CD4-positive, alpha-beta T cell treated with Interleukin-17A for 1 hour (primary cell): ENCODE measurements around the gene AP2B1.
"Not testable (repeated sequence)": the region's sequence is repeated elsewhere in the genome, so short reads cannot be mapped to it uniquely, and the experiment has no call there.

Experiments used
- DNase-seq: peaks from one replicate; pipeline ENCODE4 v3.0.0-alpha.2; 2020

The AP2B1 gene

DNA sequence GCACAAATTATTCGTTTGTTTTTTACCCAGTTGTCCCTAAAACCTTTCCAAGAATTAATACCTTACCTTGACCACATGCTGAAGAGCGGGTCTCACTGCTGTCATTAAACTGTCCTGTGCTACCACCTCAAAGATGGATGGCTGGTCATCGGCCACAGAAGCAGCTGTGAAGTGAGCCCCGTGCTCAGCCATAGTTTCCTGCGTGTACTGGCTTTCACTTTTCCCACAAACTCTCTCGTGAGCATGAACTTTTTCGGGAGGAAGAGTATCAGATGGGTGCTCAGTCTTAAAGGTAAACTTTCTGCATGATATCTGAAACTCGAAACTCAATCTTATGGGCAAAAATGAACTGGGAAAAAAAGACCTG is 9.3 kb upstream of the AP2B1 start:
- DNase-seq: no peak

DNA sequence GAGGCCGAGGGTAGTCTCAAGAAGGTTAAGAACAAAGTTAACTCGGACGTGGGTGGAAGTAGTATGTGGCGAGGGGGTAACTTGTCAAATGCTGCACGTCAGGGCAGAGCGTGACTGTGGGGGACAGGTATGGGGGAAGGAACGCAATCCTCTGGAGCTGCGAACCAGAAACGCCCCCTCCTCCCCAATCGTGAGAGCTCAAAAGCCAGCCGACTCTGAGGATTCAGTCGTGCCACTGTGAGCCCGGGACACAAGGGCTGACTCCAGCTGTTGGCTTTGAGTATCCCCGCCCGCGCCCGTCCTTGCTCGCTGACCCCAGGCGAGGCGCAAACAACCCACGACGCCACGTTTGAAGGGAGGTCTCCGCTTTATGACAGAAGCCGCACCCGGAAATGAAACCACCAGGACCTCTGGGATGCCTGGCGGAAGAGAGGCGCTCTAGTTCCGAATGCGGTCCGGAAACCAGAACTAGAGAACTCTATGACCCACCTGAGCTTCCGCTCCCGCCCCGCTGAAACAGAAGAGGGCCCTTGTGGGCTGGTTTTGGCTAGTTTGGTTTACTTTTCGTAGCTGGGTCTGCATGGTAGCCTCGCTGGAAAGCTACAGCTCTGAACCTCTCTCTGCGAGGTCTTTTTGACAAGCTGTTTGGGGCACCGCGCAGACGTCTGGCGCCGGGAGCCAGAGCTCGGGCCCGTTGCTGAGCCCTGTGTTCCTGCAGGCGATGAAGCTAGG is 8.8 kb upstream of the AP2B1 start, which contains the start of gene PEX12:
TSS of gene PEX12 (minus strand) at position 375 of the 732 bp plus-strand sequence. CDS start 550 bp downstream, outside the sequence.
- peak; percentile 93 for DNase-seq

DNA sequence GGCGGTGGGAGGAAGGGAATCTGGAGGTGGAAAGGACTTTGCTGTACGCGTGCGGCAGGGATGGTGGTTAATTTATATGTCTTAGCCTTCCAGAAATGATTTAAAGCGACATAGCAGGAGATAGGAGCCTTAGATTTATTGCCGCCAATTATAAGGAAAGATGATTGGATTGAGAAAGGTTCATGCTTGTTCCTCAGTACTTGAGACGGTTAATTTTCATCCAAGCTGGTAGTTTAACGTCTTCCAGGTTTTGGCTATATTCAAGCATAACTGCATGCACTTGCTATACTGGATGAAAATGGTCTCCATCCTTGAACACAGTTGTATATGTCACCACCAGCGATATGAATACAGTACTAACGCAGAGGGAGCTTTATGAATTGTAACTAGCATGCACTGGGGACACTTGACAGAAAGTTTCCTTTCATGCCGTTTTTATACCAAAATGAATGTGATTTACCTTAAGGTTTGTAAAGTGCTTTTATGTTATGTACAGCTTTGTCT is 8.1 kb upstream of the AP2B1 start:
- no peak for DNase-seq

DNA sequence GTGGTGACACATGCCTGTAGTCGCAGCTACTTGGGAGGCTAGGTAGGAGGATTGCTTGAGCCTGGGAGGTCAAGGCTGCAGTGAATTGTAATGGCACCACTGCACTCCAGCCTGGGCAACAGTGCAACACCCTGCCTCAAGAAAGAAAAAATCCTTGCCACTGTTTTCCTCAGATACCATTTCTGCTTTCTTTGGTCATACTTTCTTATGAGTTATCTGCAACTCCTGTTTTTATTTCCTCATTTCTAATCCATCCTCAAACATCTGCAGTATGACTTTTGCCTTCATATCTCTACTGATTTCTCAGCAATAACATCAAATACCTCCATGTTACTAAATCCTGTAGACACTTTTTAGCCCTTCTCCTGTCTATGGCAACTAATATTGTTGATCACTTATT is 3.1 kb upstream of the AP2B1 start:
- no peak for DNase-seq

DNA sequence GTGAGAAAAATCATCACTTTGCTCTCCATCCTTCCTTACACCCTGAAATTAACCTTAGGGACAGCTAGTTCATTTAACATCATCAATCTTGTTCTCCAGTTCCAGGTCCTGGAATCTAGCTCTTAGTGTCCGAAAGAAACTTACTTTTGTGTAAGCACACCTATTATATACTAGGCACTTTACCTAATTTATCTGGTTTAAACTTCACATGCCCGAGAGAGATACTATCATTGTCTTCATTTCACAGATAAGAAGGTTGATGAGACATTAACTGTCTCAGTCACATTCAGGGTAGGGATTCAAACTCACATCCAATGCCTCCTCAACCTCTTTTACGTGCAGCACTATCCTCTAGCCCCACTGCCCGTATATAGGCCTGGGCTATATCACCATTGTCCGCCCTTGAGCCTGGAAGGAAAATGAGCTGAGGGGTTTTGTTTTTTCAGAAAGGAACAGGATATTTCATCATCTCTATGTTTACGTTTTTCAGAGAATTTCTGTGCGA is 501 bp upstream of the AP2B1 start:
- no peak for DNase-seq

DNA sequence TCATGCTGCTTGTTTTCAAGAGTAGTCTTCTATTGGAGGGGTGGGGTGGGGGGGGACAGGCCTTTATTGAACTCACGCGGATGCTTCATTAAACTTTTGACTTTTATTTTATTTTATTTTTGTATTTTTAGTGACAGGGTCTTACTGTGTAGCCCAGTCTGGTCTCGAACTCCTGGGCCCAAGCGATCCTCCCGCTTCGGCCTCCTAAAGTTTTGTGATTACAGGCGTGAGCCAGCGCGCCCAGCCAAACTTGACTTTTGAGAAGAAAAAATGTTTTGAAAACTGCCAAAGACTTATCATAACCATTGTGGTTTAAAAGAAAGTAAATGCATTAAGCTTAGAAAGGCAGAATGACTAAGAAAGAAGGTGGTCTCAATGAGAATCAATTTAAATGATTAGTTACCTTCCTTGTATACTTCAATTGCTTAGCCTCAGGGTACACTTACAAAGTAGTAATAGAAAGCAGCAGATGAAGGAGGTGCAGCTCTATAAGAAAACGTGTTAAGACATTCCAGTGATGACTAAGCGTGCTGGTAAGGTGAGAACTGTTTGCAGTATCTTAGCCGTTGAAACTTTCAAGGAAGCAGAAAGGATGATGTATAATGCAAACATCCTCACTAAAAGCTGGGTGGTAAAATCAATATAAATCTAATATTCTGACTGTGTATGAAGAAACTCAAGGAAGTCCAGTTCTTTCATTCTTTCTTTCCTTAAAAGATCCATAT is 1.2 kb downstream of the AP2B1 start:
- peak; percentile 38 for DNase-seq

DNA sequence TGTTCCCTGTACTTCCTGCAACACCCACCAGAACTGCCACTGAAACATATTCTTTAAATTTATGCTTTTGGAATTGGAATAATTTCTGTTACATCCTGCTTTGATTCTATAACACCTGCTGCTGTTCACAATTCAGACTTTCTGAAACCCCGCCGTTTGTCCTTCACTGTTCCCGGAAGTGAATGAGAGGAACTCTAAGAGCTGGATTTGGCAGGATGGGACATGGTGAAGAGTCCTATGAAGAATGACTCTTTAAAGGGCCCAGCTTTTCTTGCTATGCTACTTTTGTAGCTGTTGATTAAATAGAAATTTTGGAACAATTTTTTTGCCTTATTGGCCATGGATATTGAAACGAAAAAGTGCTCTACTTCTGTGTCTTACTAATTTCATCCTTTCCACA is 8.9 kb downstream of the AP2B1 start:
- no peak for DNase-seq

DNA sequence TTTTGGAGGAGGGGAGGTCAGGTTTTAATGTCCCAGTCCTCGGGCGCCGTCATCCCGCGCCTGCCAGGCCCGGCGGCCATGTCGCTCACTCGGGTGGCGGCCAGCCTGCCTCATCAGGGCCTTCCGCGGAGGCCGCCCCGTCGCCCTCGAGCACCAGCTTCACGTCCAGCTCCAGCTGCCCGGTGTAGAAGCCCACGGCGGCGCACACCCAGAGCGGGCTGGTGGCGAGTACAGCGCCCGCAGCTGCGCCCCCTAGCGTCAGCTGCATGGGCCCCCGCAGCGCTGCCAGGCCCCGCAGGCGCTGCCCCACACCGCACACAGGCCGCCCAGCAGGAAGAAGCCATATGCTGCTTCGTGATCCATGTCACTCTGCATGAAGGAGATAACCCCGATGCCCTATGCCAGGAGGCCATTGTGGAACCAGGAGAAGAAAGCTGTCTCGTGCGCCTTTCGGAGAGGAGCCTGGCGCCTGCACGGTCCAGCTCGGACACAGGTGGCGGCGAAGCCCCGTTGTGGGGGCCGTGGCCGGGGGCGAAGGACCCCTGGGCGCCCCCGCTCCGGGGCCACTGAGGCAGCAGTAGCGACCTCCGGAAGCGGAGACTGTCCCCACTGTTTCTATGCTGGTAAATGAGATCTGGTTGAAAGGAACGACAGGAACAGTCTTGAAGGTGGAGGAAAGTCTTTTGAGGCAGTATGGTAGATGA is 9.6 kb downstream of the AP2B1 start:
- no peak for DNase-seq

DNA sequence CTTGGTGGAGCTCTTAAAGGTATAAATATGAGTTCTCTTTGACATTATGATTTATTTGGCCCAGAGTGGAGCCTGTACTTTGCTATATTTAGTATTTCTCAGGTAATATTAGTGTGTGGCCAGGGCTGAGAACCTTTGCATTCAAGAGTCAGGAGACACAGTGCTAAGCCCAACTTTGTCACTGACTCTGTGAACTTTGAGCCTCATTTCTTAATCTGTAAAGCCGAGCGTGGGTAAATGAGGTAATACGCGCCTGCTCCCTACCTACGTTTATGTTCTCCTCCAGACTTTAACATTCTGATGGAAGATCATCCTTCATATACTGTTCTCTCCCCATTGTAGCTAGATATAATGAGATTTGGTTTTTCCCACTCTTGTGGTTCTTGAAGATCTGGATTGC is 10.5 kb downstream of the AP2B1 start:
- no peak for DNase-seq

DNA sequence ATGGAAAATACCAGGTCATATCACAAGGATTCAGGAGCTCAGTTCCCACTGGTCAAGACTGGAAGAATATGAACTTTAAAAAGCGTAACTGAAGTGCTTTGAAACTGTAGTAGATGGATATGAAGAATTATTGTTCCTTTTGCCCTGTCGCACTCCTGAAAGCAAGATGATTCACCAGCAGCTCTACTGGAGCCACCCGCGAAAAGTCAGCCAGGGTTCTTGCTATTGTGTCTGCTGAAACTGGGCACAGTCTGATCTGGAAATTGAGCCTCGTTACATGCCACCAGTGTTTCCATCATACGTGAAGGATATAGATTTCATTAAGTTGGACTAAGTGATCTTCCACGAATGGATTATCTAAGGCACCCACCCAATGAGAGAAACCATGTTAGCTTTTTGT is 16.6 kb downstream of the AP2B1 start:
- no peak for DNase-seq

DNA sequence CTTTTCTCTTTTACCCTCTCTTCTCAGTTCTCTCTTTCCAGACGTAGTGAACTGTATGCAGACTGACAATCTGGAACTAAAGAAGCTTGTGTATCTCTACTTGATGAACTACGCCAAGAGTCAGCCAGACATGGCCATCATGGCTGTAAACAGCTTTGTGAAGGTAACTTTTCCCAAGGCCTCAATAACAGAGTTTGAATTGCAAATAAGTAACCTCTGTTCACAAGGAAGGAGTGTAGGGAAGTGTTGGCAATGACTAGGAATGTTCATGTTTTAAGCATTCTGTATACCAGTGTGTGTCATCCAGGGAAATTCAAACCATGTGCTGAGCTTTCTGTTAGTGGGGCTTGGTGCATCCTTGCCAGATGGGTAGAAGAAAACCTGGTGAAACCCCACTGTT is 18.6 kb downstream of the AP2B1 start:
- DNase-seq: no peak

DNA sequence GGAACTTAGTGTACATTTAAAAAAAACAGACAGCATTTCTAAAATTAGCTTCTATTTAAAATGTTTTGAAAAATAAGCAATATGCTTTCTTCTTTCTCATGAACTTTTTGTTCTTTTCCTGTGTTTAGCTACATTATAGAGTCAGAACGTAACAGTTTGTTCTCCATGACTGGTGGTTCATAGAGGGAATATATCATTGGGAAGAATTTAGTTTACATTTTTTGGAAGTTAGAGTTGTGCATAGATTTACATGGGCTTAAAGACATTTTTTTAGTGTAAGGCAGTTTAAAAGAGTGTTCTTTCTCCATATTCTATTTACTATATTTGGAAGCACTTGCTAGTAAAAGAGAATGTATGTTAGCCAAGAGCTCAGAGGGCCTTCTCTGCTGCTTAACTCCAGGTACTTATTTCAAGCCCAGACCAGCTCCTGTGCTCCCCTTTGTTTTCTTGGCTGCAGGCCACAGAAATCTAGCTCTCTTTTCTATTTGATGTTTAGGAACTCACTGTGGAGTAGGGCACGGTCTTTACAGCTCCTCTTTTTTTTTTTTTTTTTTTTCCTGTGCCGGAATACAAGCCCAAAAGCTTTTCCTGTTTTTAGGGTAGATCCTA is 20.2 kb downstream of the AP2B1 start:
- no peak for DNase-seq

DNA sequence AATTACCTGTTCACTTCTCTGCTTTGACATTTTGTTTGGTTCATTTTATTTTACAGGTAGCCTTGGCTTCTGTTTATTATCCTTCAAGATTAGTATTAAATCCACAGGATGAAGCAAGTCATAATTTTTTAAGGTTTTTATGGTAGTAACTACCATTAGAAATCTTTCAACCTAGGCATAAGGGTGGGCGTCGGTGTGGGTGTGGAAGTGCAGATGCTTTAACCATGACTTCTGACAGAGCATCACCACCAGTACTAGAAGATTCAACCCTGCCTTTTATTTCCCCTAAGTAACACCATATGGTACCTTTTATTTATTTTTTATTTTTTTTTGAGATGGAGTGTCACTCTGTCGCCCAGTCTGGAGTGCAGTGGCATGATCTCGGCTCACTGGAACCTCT is 22.7 kb downstream of the AP2B1 start:
- no peak for DNase-seq

DNA sequence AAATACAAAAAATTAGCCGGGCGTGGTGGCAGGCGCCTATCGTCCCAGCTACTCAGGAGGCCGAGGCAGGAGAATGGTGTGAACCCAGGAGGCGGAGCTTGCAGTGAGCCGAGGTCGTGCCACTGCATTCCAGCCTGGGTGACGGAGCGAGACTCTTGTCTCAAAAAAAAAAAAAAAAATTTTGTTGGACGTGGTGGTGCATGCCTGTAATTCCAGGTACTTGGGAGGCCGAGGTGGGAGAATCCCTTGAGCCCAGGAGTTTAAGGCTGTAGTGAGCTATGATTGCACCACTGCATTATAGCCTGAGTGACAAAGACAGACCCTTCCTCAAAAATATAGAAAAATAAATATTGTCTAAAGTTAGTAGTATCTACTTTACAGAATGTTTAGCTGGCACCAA is 23.6 kb downstream of the AP2B1 start:
- not testable (repeated sequence) for DNase-seq

DNA sequence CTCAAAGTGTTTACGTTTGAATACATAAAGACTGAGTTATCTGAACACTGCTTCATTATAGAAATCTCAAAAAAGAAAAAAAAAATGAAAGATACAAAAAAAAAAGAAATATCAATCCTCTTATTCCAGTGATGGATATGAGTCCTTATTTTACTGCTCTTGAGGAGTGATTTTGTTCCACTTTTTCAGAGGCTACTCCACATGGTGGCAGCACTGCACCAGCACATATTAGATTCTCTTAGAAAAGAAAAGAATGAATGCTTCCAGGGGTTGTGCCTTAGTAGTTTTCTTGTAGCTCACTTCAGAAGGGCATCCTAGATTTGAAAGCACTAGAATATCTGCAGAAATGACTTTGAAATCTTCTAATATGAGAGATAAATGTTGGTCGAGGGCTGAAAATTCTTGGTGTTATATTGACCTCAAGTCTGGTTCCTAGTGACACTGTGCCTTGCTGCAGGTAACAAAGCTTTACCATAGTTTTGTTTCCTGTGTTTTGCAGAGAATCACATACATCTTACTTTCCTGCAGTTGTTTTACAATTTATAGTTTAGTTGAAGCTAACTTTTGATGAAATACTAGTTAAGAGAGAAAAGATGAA is 25.9 kb downstream of the AP2B1 start:
- peak; percentile 47 for DNase-seq

DNA sequence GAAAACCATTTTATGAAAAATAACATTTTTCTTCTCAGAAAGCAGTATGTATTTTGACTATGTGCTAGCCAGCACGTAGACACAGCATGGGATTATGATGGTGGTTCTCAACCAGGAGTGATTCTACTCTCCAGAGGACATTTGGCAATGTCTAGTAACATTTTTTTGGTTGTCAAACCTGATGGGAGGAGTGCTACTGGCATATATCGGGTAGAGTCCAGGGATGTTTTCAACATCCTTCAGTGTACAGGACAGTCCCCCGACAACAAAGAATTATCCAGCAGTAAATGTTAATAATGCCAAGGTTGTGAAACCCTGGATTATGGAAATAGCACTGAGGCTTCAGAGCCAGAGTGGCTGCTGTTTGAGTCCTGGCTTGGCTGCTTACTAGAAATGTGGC is 27.7 kb downstream of the AP2B1 start:
- DNase-seq: no peak

DNA sequence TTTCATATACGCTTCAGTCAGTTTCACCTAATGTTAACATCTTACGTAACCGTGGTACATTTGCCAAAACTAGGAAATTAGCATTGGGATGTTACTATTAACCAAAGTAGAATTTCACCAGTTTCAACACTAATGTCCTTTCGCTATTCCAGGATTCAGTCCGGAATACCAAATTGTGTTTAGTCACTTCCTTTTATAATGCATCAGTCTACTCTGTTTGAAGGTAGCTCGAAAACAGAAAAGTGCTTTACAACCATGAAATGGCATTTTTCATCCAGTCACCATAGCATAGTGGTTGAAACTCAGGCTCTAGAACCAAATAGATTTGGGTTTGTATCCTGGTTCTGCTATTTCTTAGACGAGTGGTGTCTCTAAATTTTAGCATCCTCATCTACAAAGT is 29.4 kb downstream of the AP2B1 start:
- DNase-seq: no peak

DNA sequence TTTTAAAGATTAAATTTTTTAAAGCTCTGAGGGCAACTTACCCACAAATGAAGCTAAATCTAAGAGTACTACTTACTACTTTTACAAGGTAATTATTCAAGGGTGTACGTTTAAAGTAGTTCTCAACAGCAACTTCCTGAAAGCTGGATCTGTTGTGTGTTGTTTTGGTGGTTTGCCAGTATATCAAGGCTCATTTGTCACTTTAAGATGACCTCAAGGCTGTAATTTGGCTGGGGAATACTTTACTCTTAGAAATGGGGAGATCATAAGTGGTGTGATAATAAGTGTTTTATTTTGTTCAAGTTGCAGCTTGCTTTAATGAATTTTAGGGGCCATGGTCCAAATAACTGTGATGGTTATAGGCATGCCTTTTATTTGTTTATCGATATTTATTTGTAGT is 30.4 kb downstream of the AP2B1 start:
- no peak for DNase-seq

DNA sequence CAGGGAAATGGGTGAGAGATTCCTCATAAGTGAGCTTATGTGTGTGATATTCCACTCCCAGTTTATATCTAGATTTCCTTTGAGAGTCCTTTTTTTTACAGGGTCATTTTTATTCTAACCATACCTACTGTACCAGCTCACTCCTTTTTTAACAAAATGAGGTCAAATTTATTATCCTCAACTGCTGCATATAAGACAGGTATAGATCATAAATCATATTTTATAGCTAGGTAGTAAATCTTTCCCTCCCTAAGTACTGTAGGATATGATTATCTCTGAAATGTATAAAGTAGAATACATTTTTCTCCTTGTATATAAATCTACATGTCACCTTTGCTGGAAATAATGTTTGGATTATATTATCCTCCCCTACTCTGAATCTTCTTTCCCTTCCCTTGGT is 31.5 kb downstream of the AP2B1 start:
- no peak for DNase-seq

DNA sequence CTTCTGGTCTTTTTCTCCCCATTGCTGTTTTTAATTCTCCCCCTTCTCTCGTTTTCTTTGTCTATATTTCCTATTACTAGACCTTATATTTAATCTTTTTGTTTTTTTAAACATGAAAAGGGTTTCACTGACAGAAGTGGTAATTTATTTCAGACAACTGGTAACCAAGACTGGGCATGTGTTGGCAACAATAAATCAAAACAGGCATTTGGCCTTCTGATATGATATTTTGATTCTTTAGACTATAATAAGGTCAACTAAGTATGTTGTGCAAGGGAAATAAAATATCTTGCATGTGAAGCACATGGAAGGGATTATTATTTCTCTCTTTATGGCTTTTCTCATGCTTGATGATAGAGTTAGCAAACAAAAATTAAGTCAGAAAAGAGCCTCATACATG is 34.6 kb downstream of the AP2B1 start:
- DNase-seq: no peak

DNA sequence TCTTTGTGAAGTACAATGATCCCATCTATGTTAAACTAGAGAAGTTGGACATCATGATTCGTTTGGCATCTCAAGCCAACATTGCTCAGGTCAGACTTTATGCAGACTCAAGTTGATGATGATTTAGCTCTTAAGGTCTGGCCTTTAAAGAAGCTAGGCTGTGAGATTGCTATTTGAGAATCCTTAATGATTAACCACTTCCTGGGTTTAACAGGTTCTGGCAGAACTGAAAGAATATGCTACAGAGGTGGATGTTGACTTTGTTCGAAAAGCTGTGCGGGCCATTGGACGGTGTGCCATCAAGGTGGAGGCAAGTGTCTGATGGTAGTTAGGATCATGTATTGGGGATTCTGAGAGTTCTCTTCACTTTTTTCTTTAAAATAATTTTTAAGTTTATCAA is 40.3 kb downstream of the AP2B1 start:
- DNase-seq: no peak

DNA sequence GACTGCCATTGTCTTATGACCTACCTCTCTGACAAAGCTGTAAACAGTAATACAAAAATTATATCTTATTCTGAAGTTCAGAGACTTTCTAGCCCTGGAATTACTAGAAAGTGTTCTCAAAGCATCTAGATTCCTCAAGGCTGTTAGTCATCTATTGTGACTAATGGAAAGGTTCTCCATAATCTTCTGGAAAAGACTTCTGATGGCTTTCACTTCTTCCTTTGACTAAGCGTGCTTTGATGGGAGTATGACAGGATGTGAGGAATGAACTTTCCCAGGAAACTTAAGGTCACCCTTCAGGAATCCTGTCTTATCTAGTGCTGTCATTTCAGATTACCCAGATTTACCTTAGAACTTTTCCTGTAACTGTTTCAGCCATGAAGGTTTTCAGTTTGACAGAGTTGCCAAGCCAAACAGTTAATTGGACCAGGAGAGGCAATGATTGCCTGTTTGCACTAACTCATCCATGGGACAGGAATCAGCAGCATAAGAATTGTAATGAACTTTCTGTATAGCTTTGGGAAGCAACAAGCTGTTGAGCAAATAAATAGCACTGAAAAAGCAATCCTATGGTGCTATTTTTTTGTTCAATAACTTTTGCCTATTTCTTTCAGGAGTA is 43.5 kb downstream of the AP2B1 start:
- DNase-seq: no peak
